GM20000 (cell line): ENCODE results near the gene CABP7.

Experiments used
- DNase-seq: peaks from one replicate; pipeline ENCODE4 v3.0.0; 2012; ENCODE audit warnings: low spot score
- TF ChIP-seq, protein P1 (sequence below): IDR thresholded peaks from 2 replicates; pipeline ENCODE4 v1.5.1; 2012; ENCODE audit warnings: mild to moderate bottlenecking, control low read depth; ENCODE audit errors: extremely low read depth, missing control alignments

Gene CABP7

GRCh38 chr22:29717789-29718188, 2.0 kb upstream of the CABP7 start:
- no peak for DNase-seq
- TF ChIP-seq, protein P1, sequence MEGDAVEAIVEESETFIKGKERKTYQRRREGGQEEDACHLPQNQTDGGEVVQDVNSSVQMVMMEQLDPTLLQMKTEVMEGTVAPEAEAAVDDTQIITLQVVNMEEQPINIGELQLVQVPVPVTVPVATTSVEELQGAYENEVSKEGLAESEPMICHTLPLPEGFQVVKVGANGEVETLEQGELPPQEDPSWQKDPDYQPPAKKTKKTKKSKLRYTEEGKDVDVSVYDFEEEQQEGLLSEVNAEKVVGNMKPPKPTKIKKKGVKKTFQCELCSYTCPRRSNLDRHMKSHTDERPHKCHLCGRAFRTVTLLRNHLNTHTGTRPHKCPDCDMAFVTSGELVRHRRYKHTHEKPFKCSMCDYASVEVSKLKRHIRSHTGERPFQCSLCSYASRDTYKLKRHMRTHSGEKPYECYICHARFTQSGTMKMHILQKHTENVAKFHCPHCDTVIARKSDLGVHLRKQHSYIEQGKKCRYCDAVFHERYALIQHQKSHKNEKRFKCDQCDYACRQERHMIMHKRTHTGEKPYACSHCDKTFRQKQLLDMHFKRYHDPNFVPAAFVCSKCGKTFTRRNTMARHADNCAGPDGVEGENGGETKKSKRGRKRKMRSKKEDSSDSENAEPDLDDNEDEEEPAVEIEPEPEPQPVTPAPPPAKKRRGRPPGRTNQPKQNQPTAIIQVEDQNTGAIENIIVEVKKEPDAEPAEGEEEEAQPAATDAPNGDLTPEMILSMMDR = no peak

- no peak for DNase-seq
- TF ChIP-seq, protein P1 = no peak
Measured at GRCh38 chr22:29718949-29719898, 579 bp upstream of the CABP7 start.

DNA sequence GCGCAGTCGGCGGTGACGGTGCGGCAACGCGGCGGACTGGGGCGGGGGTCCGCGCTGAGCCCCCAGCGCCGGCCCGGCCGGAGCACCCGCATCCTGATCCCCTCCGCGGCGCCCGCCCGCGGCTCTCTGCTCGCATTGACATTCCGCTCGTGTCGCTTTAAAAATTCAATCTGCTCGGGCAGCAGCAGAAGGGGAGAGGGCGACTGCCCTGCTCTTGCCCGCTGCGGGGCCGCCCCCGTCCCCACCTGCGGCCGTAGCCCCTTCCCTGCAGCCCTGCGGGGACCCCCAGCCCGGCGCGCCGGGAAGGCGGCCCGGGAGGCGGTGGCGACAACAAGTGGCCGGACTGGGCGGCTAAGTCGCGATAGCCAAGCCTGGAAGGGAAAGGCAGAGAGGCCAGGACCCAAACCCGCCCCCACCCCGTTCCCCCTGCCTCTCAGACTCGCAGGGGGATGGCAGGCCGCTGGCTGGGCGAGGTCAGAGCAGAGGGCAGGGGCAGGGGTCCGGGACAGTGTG, 1.1 kb downstream of the CABP7 start:
- TF ChIP-seq, protein P1 = no peak
- DNase-seq = no peak

- no peak for DNase-seq
- TF ChIP-seq, protein P1 = no peak
Measured at GRCh38 chr22:29722151-29722550, 2.3 kb downstream of the CABP7 start.

DNA sequence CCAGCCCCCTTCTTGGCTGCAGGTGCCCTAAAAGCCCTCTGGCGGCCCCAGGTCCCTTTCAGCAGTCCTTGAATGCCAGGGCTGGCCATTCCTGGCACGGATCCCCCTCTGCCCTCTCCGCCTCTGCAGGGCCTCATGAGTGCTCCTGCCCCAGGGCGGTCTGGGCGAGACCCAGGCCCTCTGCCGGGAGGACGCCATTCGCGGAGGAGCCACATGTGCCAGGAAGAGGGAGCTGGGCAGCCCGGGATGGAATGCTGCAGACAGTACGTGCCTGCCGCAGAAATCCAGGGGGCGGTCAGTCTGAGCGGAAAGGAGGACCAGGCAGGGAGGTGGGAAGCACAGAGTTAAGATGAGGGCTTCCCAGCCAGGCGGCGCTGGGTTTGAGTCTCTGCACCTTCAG, 2.8 kb downstream of the CABP7 start:
- TF ChIP-seq, protein P1 = no peak
- DNase-seq = no peak

DNA sequence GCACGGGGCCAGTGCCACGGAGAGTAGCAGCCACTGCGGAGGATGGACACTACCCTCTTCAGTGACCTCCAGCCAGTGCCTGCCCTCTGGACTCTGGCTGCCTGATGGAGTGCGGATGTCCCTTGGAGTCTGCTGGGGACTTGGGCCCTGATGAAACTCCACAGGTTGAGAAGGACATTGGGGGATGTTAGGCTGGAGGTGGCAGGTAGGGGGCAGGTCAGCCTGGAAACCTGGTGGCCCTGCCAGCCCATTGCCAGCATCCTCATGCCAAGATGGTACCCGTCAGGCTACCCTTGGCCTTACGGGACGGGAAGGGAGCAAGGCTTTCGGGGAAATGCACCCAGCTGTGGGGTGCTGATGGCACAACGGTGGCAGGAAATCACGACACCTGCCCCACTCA, 4.0 kb downstream of the CABP7 start:
- DNase-seq = no peak
- TF ChIP-seq, protein P1 = no peak

DNA sequence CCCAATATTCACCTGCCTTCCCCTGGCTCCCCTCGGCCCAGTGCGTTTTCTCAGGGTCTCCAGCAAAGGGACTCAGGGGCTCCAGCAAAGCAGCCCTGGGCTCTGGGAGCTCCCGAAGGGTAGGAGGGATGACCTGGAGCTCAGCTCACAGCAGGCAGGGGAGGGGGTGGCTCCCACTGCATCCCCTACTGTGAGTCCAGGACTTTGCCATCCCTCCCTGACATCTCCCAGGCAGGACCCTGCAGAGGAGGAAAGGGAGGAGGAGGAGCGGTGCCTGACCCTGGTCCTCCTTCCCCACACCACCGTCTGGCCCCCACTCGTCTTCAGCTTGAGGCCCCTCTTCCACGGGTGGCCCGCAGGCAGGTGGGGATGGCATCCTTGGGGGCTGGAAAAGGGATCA, 5.0 kb downstream of the CABP7 start:
- TF ChIP-seq, protein P1 = no peak
- no peak for DNase-seq
